ENCODE results near the gene LYVE1.

Gene LYVE1

DNA sequence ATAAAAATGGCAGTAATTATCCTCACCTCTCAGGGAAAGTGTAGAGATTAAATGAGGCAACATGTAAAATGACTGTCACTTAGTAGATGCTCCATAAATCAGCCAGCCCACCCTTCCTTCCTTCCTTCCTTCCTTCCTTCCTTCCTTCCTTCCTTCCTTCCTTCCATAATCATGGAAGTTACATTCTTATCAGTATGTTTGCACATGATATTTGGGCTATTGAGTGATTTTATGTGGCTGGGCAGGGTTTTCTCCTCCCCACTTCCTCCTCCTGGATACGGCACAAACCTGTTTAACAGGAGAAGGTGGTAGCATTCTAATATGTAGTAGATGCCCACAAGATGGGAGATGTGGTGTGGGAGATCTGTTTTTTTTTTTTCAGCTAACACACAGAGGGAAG, 11.9 kb downstream of the LYVE1 start:
- H3K4me3 ChIP-seq (ENCODE audit: low read length), result no peak overlapping the region
- no peaks in the 10 kb centered on the region for H3K36me3 ChIP-seq (ENCODE audit: control insufficient read depth, insufficient read depth, low read length, severe bottlenecking)
- no peaks in the 10 kb centered on the region for H3K4me1 ChIP-seq (ENCODE audit: control insufficient read depth, insufficient read depth, low read length)
- H3K9me3 ChIP-seq (ENCODE audit: control insufficient read depth, low read length), result peaks cover 4% of the 10 kb centered on the region
- DNase-seq (ENCODE audit: low read depth), result no peak
- H3K27me3 ChIP-seq (replicated peaks; ENCODE audit: control insufficient read depth, insufficient read depth, low read length), result no peaks in the 10 kb centered on the region
- H3K9ac ChIP-seq (ENCODE audit: low read length), result no peak overlapping the region

DNA sequence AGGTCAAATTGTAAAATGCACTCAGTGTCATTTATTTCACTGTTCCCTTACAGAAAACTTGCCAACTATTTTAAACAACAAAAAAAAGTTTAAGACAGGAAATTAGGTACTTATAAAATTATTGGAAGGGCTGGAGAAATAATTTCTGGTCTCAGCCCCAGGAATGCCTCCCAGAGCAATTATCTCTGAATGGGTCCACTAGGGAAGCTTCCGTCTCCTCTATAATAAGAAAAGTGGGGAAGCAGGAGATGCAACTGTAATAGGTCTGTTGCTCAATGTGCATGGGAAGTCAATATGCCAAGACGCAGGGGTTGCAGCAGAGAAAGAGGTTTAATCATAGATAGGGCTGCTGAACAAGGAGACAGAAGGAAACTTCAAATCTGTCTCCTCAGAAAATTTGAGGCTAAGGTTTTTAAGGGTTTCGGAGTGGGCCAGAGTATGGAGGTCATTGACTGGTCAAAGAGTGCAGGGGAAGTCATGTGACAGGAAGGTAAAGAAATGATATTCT, 16.6 kb downstream of the LYVE1 start:
- H3K4me3 ChIP-seq (ENCODE audit: low read length), result no peak overlapping the region
- peaks cover 4% of the 10 kb centered on the region for H3K9me3 ChIP-seq (ENCODE audit: control insufficient read depth, low read length)
- no peaks in the 10 kb centered on the region for H3K27me3 ChIP-seq (replicated peaks; ENCODE audit: control insufficient read depth, insufficient read depth, low read length)
- no peaks in the 10 kb centered on the region for H3K36me3 ChIP-seq (ENCODE audit: control insufficient read depth, insufficient read depth, low read length, severe bottlenecking)
- no peak overlapping the region for H3K9ac ChIP-seq (ENCODE audit: low read length)
- DNase-seq (ENCODE audit: low read depth), result no peak
- H3K4me1 ChIP-seq (ENCODE audit: control insufficient read depth, insufficient read depth, low read length), result peaks cover 15% of the 10 kb centered on the region

DNA sequence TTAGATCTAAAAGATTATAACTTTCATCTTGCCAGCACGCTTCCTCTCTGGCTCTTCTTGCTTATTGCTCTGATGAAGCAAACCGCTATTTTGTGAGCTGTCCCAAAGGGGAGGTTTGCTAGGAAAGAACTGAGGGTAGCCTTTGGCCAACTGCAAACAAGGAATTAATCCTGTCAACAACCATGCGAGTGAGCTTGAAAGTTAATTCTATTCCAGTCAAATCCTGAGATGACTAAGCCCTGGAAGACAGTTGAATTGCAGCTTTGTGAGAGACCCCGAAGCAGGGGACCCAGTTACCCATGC, 17.2 kb downstream of the LYVE1 start:
- Histone ChIP-seq H3K4me3 (ENCODE audit: low read length) (peak overlapping the region; percentile 39), H3K9me3 (ENCODE audit: control insufficient read depth, low read length) (peaks cover 4% of the 10 kb centered on the region), H3K36me3 (ENCODE audit: control insufficient read depth, insufficient read depth, low read length, severe bottlenecking) (no peaks in the 10 kb centered on the region), H3K4me1 (ENCODE audit: control insufficient read depth, insufficient read depth, low read length) (peaks cover 15% of the 10 kb centered on the region), H3K9ac (ENCODE audit: low read length) (no peak overlapping the region), H3K27me3 (replicated peaks; ENCODE audit: control insufficient read depth, insufficient read depth, low read length) (no peaks in the 10 kb centered on the region)
- no peak for DNase-seq (ENCODE audit: low read depth)

DNA sequence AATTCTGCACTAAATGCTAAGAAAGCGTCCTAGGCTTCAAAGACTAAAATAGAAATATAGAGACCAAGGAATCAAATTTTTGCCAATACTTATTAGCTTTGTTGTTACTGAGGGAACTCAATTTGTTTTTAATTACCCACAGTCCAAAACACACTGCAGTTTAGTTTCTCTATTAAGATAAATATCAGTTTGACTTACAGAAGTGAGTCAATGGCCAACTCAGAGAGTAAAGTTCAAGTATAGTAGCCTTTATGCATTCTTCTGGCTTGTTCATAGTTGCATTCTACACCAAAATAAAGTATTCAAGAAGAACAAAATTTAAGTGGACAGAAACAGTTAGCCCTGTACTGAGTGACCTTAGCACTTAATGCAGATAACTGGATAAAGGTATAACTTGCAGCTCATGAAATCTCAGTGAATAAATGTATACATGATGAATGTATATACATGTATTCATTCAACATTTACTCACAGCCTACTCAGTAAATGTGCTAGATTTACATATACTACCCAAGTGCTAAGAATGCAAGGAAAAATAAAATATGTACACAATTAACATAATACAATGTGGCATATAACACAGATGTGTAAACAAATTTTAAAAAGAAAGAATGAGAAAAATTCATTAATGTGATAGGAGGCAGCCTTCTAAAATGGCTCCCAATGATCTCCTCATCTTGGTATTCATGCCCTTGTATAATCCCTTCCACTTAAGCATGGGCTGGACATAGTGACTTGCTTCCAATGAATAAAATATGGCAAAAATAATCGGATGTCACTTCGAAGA, 17.8 kb downstream of the LYVE1 start:
- H3K4me3 ChIP-seq (ENCODE audit: low read length), result peak overlapping the region; percentile 39

DNA sequence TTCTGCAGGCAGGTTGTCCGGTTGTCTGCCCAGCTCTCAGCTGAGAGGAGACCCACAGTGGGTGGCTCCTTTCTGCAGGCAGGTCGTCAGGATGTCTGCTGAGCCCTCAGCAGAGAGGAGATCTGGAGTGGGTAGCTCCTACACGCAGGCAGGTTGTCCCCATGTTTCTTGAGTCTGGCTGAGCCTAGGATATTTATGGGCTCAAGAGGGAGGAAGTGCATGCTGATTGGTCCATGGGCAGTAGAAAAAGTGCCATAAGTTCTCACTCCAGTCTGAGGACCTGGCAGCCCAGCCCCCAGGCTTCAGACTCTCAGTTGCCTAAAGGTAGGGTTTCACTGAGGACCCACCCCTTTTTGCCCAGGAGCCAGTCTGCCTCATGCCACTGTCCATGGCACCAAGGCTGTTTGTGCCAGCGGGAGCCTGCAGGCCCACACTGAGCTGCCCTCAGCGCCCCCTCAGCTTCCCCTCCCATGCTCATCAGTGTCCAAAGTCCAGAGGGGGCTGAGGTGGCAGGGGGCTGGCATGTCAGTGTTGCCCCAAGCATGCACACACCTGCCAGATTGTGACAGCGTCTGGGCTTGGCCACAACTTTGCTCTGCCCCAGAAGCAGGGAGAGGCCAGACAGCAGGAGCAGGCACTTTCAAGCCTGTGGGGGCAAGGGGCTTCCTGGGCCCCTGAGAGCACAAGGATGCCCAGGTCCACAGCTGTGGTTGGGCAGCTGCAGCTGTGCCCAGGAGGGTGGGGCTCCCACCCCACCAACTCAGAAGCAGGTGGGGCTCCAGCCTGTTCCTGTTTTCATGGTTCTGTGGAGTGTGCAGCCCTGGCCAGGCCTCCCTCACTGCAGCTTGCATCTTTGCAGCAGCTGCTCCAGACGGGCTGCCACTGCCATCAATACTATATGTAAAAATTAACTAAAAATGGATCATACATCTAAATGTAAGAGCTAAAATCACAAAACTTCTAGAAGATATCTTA, 23.7 kb downstream of the LYVE1 start:
- H3K27me3 ChIP-seq (replicated peaks; ENCODE audit: control insufficient read depth, insufficient read depth, low read length), result no peaks in the 10 kb centered on the region
- no peaks in the 10 kb centered on the region for H3K4me1 ChIP-seq (ENCODE audit: control insufficient read depth, insufficient read depth, low read length)
- H3K4me3 ChIP-seq (ENCODE audit: low read length), result no peak overlapping the region
- no peak overlapping the region for H3K9ac ChIP-seq (ENCODE audit: low read length)
- no peak for DNase-seq (ENCODE audit: low read depth)
- H3K36me3 ChIP-seq (ENCODE audit: control insufficient read depth, insufficient read depth, low read length, severe bottlenecking), result no peaks in the 10 kb centered on the region
- H3K9me3 ChIP-seq (ENCODE audit: control insufficient read depth, low read length), result no peaks in the 10 kb centered on the region

More for the DNA sequence above, 17.8 kb downstream of the LYVE1 start:
- H3K4me1 ChIP-seq (ENCODE audit: control insufficient read depth, insufficient read depth, low read length), result peaks cover 15% of the 10 kb centered on the region
- H3K9me3 ChIP-seq (ENCODE audit: control insufficient read depth, low read length), result peaks cover 4% of the 10 kb centered on the region
- H3K27me3 ChIP-seq (replicated peaks; ENCODE audit: control insufficient read depth, insufficient read depth, low read length), result no peaks in the 10 kb centered on the region
- H3K36me3 ChIP-seq (ENCODE audit: control insufficient read depth, insufficient read depth, low read length, severe bottlenecking), result no peaks in the 10 kb centered on the region
- DNase-seq (ENCODE audit: low read depth), result peak; percentile 78
- H3K9ac ChIP-seq (ENCODE audit: low read length), result peak overlapping the region; percentile 11

DNA sequence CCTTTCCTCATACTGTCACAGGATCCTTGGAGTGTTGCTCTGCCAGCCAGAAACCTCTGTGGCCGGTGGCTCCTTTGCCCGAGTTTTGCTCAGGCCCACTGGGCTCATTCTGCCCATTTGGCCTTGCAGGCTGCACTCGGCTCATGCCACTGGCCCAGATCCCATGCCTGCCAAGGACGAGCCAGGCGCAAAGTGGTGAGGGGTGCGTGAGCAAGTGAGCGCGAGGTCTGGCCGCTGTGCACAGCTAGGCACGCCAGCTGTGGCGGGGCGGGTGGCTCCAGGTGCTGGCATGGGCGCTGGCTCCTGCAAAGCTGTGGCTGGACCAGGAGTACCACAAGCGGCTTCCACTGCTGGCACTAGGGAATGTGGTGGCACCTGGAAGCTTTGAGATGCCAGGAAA, 24.7 kb downstream of the LYVE1 start:
- H3K4me3 ChIP-seq (ENCODE audit: low read length), result no peak overlapping the region
- H3K27me3 ChIP-seq (replicated peaks; ENCODE audit: control insufficient read depth, insufficient read depth, low read length), result no peaks in the 10 kb centered on the region
- H3K4me1 ChIP-seq (ENCODE audit: control insufficient read depth, insufficient read depth, low read length), result peaks cover 6% of the 10 kb centered on the region
- H3K9ac ChIP-seq (ENCODE audit: low read length), result no peak overlapping the region
- no peaks in the 10 kb centered on the region for H3K36me3 ChIP-seq (ENCODE audit: control insufficient read depth, insufficient read depth, low read length, severe bottlenecking)
- H3K9me3 ChIP-seq (ENCODE audit: control insufficient read depth, low read length), result no peaks in the 10 kb centered on the region
- DNase-seq (ENCODE audit: low read depth), result no peak

DNA sequence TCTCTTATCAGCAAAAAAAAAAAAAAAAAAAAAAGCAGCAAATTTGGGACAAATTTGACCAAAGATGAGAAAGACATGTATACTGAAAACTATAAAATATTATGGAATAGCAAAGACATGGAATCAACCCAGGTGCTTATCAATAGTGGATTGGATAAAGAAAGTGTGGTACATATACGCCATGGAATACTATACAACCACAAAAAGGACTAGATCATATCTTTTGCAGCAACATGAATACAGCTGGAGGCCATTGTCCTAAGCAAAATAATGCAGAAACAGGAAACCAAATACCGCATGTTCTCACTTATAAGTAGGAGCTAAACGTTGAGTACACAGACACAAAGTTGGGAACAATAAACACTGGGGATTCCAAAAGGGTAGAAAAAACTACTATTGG, 25.7 kb downstream of the LYVE1 start:
- no peaks in the 10 kb centered on the region for H3K36me3 ChIP-seq (ENCODE audit: control insufficient read depth, insufficient read depth, low read length, severe bottlenecking)
- no peaks in the 10 kb centered on the region for H3K9me3 ChIP-seq (ENCODE audit: control insufficient read depth, low read length)
- H3K4me3 ChIP-seq (ENCODE audit: low read length), result no peak overlapping the region
- no peak overlapping the region for H3K9ac ChIP-seq (ENCODE audit: low read length)
- H3K27me3 ChIP-seq (replicated peaks; ENCODE audit: control insufficient read depth, insufficient read depth, low read length), result no peaks in the 10 kb centered on the region
- DNase-seq (ENCODE audit: low read depth), result no peak
- H3K4me1 ChIP-seq (ENCODE audit: control insufficient read depth, insufficient read depth, low read length), result peaks cover 16% of the 10 kb centered on the region

DNA sequence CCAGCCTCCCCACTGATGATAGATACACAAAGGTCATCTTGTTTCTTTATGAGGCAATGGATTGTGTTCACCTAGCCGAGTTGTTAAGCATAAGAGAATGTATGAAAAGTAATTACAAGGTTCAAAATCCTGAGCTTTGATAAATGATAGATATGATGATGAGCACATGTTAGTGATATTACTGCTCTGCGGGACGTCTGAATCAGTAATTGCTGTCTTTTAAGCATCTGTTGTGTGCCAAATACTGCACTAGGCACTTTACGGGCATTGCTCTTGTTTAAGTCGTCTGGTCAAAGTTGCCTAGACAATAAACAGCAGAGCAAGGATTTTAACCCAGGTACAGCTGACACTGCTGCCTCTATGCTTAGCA, 26.9 kb downstream of the LYVE1 start:
- peaks cover 19% of the 10 kb centered on the region for H3K4me1 ChIP-seq (ENCODE audit: control insufficient read depth, insufficient read depth, low read length)
- H3K27me3 ChIP-seq (replicated peaks; ENCODE audit: control insufficient read depth, insufficient read depth, low read length), result no peaks in the 10 kb centered on the region
- H3K9ac ChIP-seq (ENCODE audit: low read length), result peak overlapping the region; percentile 97
- peak overlapping the region; percentile 95 for H3K4me3 ChIP-seq (ENCODE audit: low read length)
- no peaks in the 10 kb centered on the region for H3K9me3 ChIP-seq (ENCODE audit: control insufficient read depth, low read length)
- no peak for DNase-seq (ENCODE audit: low read depth)
- no peaks in the 10 kb centered on the region for H3K36me3 ChIP-seq (ENCODE audit: control insufficient read depth, insufficient read depth, low read length, severe bottlenecking)

DNA sequence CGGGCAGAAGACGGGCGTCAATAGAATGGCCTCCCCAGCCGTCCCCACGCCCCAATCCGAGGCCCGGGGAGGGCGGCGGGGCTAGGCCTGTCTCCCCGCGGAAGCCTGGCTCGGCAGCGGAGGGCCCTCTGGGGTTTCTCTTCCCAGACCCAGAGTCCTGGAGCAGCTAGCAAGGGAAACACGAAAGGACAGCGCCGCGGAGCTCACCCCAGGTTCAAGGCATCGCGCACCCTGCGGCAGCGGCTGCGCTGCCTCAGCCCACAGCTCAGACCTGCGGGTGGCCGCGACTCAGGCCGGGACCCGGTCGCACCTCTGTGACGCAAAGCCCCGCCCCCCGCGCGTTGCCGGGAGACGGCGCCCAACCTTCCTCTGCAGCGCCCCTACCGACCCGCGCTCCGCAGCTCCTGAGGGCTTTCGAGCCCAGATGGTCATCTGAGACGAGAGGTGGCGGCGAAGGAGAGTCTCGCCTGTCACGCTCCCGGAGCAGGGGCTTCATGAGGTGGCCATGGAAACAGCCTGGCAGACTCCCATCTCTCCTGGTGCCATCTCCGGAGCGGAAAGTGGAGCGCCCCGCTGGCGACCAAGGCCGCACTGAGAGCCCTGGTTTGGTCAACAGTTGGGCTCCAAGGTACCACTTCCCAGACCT, 27.4 kb downstream of the LYVE1 start, which contains the start of gene RNF141:
Gene RNF141 (minus strand): TSS at position 273 of the 646 bp plus-strand sequence. CDS start 7,029 bp downstream, outside the sequence.
- Histone ChIP-seq H3K4me1 (ENCODE audit: control insufficient read depth, insufficient read depth, low read length) (peaks cover 19% of the 10 kb centered on the region), H3K9ac (ENCODE audit: low read length) (peak within 1 kb of the TSS; percentile 97), H3K9me3 (ENCODE audit: control insufficient read depth, low read length) (no peaks in the 10 kb centered on the region), H3K36me3 (ENCODE audit: control insufficient read depth, insufficient read depth, low read length, severe bottlenecking) (no peaks in the 10 kb centered on the region), H3K4me3 (ENCODE audit: low read length) (peak within 1 kb of the TSS; percentile 95), H3K27me3 (replicated peaks; ENCODE audit: control insufficient read depth, insufficient read depth, low read length) (no peaks in the 10 kb centered on the region)
- peak; percentile 98 for DNase-seq (ENCODE audit: low read depth)

DNA sequence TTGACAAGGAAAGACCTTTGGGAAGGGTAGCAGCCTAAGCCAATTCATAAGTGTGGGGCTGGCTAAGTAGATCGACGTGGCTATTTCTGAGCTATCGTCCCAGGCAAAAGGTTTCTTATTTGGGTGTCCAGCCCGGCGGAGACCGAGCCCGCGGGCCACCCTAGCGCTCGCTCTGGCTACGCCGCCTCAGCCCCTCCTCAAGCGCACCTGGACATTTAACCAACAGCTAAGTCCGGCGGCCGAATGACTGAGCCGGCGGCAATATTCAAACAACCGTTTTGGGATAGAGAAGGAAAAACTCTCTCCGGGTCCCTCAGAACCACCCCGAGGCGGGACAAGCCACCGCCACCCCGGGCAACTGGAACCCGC, 27.9 kb downstream of the LYVE1 start:
- Histone ChIP-seq H3K9ac (ENCODE audit: low read length) (peak overlapping the region; percentile 97), H3K27me3 (replicated peaks; ENCODE audit: control insufficient read depth, insufficient read depth, low read length) (no peaks in the 10 kb centered on the region), H3K4me1 (ENCODE audit: control insufficient read depth, insufficient read depth, low read length) (peaks cover 19% of the 10 kb centered on the region), H3K36me3 (ENCODE audit: control insufficient read depth, insufficient read depth, low read length, severe bottlenecking) (no peaks in the 10 kb centered on the region), H3K4me3 (ENCODE audit: low read length) (peak overlapping the region; percentile 95), H3K9me3 (ENCODE audit: control insufficient read depth, low read length) (no peaks in the 10 kb centered on the region)
- DNase-seq (ENCODE audit: low read depth), result peak; percentile 71

DNA sequence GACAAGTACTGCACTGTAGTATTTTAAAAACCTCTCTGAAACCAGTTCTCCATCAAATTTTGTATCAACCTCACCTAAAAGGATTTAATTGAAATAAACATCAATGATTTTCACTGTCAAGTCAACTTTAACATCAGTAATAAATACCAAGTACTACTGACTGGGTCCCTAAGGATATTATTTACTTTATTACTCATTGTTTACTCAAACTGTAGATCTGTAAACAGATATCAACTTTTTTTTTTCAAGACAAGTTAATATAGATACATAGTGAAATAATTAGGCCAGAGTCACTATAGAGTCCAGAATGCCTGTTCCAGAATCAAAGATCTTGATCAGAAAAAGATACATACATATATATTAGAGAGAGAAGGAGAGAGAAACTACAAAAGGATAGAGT, 29.1 kb downstream of the LYVE1 start:
- Histone ChIP-seq H3K9me3 (ENCODE audit: control insufficient read depth, low read length) (no peaks in the 10 kb centered on the region), H3K36me3 (ENCODE audit: control insufficient read depth, insufficient read depth, low read length, severe bottlenecking) (no peaks in the 10 kb centered on the region), H3K9ac (ENCODE audit: low read length) (peak overlapping the region; percentile 97), H3K4me3 (ENCODE audit: low read length) (peak overlapping the region; percentile 95), H3K4me1 (ENCODE audit: control insufficient read depth, insufficient read depth, low read length) (peaks cover 19% of the 10 kb centered on the region), H3K27me3 (replicated peaks; ENCODE audit: control insufficient read depth, insufficient read depth, low read length) (no peaks in the 10 kb centered on the region)
- peak; percentile 43 for DNase-seq (ENCODE audit: low read depth)

Measured in adipocyte (in vitro differentiated cells).